Measurements from ENCODE around the gene BPIFB4. TPM values are rescaled to one million over a fixed set of nuclear protein-coding genes. Genes with fewer than 3 reads are reported as not detected.

Gene BPIFB4
- total RNA-seq, 1 experiment from 2014 or later = not detected

DNA sequence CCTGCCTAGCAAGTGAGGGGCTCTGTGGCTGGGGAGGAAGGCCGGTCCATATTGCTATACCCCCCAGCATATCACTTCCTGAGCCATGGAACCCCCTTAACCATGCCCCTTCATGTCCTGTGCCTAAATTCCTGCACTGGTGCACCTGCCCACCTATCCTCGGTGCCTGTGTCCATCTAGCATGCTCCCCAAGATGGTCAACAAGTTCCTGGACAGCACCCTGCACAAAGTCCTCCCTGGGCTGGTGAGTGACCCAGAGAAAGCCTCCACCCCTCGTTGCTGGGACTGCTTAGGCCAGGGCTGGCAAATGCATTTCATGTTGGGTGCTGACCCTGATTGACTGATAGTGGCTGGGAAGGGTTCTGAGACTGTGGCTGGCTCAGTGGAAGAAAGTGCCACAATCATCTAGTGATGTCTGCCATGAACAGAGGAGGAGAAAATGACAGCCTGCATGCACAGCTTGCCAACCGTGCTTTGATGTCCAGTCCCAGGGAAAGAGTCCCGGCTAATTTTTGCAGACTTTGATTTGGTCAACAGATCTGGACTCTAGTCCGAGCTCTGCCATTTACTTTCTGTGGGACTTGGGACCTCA is 44.4 kb upstream of the BPIFB4 start:
- H3K27me3 ChIP-seq (ENCODE audit: insufficient read depth, low read depth) = peaks cover 98% of the 10 kb centered on the region
- intact Hi-C loops (cut with micrococcal nuclease; ENCODE audit: unreplicated experiment) = no loop called here
- H3K4me2 ChIP-seq = no peak overlapping the region
- no peak overlapping the region for H3K4me3 ChIP-seq
- no peak overlapping the region for H3K27ac ChIP-seq
- CTCF ChIA-PET = no interaction called here
- H3K79me2 ChIP-seq (ENCODE audit: low read depth) = no peaks in the 10 kb centered on the region
- H3K9me3 ChIP-seq (ENCODE audit: insufficient read depth, low read depth) = no peaks in the 10 kb centered on the region
- no peaks in the 10 kb centered on the region for H3K36me3 ChIP-seq (ENCODE audit: low read depth)
- BruUV-seq (replicated peaks) = no TSS peak
- POLR2A ChIA-PET (ENCODE audit: unreplicated experiment) = no interaction called here
- no peaks in the 10 kb centered on the region for H3K4me1 ChIP-seq (replicated peaks; ENCODE audit: insufficient read depth)
- H4K20me1 ChIP-seq (ENCODE audit: insufficient read depth) = no peaks in the 10 kb centered on the region
- TF ChIP-seq, protein P1, sequence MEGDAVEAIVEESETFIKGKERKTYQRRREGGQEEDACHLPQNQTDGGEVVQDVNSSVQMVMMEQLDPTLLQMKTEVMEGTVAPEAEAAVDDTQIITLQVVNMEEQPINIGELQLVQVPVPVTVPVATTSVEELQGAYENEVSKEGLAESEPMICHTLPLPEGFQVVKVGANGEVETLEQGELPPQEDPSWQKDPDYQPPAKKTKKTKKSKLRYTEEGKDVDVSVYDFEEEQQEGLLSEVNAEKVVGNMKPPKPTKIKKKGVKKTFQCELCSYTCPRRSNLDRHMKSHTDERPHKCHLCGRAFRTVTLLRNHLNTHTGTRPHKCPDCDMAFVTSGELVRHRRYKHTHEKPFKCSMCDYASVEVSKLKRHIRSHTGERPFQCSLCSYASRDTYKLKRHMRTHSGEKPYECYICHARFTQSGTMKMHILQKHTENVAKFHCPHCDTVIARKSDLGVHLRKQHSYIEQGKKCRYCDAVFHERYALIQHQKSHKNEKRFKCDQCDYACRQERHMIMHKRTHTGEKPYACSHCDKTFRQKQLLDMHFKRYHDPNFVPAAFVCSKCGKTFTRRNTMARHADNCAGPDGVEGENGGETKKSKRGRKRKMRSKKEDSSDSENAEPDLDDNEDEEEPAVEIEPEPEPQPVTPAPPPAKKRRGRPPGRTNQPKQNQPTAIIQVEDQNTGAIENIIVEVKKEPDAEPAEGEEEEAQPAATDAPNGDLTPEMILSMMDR (conservative IDR thresholded peaks at IDR 0.05) = no peak
- TF ChIP-seq EZH2 (IDR thresholded peaks at IDR 0.05; ENCODE audit: low read depth) = no peak
- no peaks in the 10 kb centered on the region for H3F3A ChIP-seq (ENCODE audit: insufficient read depth, low read depth)
- no peak overlapping the region for H2AFZ ChIP-seq
- no peak for DNase-seq
- H3K9me2 ChIP-seq (ENCODE audit: insufficient read depth) = no peaks in the 10 kb centered on the region

DNA sequence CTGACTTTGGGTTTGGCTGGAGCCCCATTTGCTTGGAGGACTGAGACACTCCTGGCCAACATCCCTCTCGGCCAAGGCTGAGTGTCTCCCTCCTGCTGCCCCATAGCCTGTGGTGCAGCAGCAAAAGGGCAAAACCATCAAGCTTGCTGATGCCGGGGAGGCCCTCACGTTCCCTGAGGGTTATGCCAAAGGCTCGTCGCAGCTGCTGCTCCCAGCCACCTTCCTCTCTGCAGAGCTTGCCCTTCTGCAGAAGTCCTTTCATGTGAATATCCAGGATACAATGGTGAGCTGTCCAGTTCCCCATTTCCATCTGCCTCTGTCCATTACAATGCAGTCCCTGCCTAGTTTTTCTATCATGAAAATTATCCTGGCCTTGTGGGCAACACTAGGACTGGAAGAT is 42.0 kb upstream of the BPIFB4 start:
- Histone ChIP-seq H3K9me3 (ENCODE audit: insufficient read depth, low read depth) (no peaks in the 10 kb centered on the region), H3K9me2 (ENCODE audit: insufficient read depth) (no peaks in the 10 kb centered on the region), H3K27ac (no peak overlapping the region), H4K20me1 (ENCODE audit: insufficient read depth) (no peaks in the 10 kb centered on the region), H3K4me2 (no peak overlapping the region), H3K36me3 (ENCODE audit: low read depth) (no peaks in the 10 kb centered on the region), H2AFZ (no peak overlapping the region), H3K4me3 (no peak overlapping the region), H3K27me3 (ENCODE audit: insufficient read depth, low read depth) (peaks cover 93% of the 10 kb centered on the region), H3K79me2 (ENCODE audit: low read depth) (no peaks in the 10 kb centered on the region), H3F3A (ENCODE audit: insufficient read depth, low read depth) (no peaks in the 10 kb centered on the region), H3K4me1 (replicated peaks; ENCODE audit: insufficient read depth) (no peaks in the 10 kb centered on the region)
- CTCF ChIA-PET = no interaction called here
- no peak for TF ChIP-seq EZH2 (IDR thresholded peaks at IDR 0.05; ENCODE audit: low read depth)
- intact Hi-C loops (cut with micrococcal nuclease; ENCODE audit: unreplicated experiment) = no loop called here
- no TSS peak for BruUV-seq (replicated peaks)
- no peak for DNase-seq
- POLR2A ChIA-PET (ENCODE audit: unreplicated experiment) = no interaction called here

DNA sequence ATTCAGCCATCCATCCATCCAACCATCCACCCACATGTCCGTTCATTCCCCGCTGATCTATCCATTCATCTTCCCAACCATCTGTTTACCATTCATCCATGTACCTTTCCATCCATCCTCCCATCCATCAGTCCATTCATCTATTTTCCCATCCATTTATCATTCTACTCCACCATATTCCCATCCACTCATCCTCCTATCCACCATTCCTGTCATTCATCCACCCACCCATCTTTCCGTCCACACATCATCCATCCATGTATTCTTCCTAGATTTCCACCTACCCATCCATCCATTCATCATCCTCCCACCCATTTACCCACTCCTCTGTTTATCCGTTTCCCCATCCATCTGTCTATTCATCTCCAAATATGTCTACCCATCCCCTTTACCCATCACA is 41.2 kb upstream of the BPIFB4 start:
- DNase-seq = no peak
- ChIA-PET POLR2A (ENCODE audit: unreplicated experiment) (no interaction called here), CTCF (no interaction called here)
- no peaks in the 10 kb centered on the region for H3K9me2 ChIP-seq (ENCODE audit: insufficient read depth)
- H3K27me3 ChIP-seq (ENCODE audit: insufficient read depth, low read depth) = peaks cover 93% of the 10 kb centered on the region
- H3K4me1 ChIP-seq (replicated peaks; ENCODE audit: insufficient read depth) = no peaks in the 10 kb centered on the region
- TF ChIP-seq EZH2 (IDR thresholded peaks at IDR 0.05; ENCODE audit: low read depth) = no peak
- TF ChIP-seq, protein P1 (conservative IDR thresholded peaks at IDR 0.05) = no peak
- H3K36me3 ChIP-seq (ENCODE audit: low read depth) = no peaks in the 10 kb centered on the region
- no peak overlapping the region for H2AFZ ChIP-seq
- no peak overlapping the region for H3K27ac ChIP-seq
- H4K20me1 ChIP-seq (ENCODE audit: insufficient read depth) = no peaks in the 10 kb centered on the region
- no peaks in the 10 kb centered on the region for H3F3A ChIP-seq (ENCODE audit: insufficient read depth, low read depth)
- H3K4me2 ChIP-seq = no peak overlapping the region
- H3K4me3 ChIP-seq = no peak overlapping the region
- no TSS peak for BruUV-seq (replicated peaks)
- no peaks in the 10 kb centered on the region for H3K9me3 ChIP-seq (ENCODE audit: insufficient read depth, low read depth)
- intact Hi-C loops (cut with micrococcal nuclease; ENCODE audit: unreplicated experiment) = no loop called here
- H3K79me2 ChIP-seq (ENCODE audit: low read depth) = no peaks in the 10 kb centered on the region

DNA sequence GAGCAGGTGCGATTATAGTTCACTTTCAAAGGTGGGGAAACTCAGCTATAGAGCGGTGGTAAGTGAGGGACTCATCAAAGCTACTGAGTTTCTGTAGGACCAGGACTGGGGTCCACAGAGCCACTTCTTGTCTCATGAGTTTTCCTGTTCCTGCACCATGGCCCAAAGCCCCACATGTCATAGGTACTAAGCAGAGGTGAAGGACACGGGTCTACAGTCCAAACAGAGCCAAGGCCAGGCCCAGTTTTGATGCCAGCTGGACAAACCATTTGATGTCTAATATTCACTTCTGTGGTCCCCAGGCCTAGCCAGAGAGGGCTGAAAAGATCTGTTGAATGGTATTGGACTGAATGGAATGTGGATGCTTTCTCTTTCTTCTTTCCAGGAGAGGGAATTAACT is 37.0 kb upstream of the BPIFB4 start:
- Histone ChIP-seq H3K4me3 (no peak overlapping the region), H2AFZ (no peak overlapping the region), H3K27ac (no peak overlapping the region), H3K9me2 (ENCODE audit: insufficient read depth) (no peaks in the 10 kb centered on the region), H3F3A (ENCODE audit: insufficient read depth, low read depth) (no peaks in the 10 kb centered on the region), H3K4me2 (no peak overlapping the region), H3K9me3 (ENCODE audit: insufficient read depth, low read depth) (peaks cover 9% of the 10 kb centered on the region; the same call in 1 of the 2 replicates), H3K4me1 (replicated peaks; ENCODE audit: insufficient read depth) (no peaks in the 10 kb centered on the region), H3K36me3 (ENCODE audit: low read depth) (no peaks in the 10 kb centered on the region), H3K79me2 (ENCODE audit: low read depth) (no peaks in the 10 kb centered on the region), H4K20me1 (ENCODE audit: insufficient read depth) (no peaks in the 10 kb centered on the region), H3K27me3 (ENCODE audit: insufficient read depth, low read depth) (peaks cover 78% of the 10 kb centered on the region)
- ChIA-PET CTCF (no interaction called here), POLR2A (ENCODE audit: unreplicated experiment) (interaction anchor here (0.5 kb wide), 1 partner anchor 27 kb away, joined by 8 read pairs; no protein-coding TSS in a partner anchor)
- DNase-seq = no peak
- TF ChIP-seq EZH2 (IDR thresholded peaks at IDR 0.05; ENCODE audit: low read depth) = no peak
- TF ChIP-seq, protein P1 (conservative IDR thresholded peaks at IDR 0.05) = no peak
- intact Hi-C loops (cut with micrococcal nuclease; ENCODE audit: unreplicated experiment) = no loop called here
- BruUV-seq (replicated peaks) = no TSS peak
